RKO (cell line): Measurements from ENCODE around the gene C16orf90.
A peak's percentile ranks its signal among the peaks of the same experiment; 100 is the strongest.

Experiments
- DNase-seq: peaks from one replicate; pipeline ENCODE4 v3.0.0-alpha.2; 2016; ENCODE audit warnings: low spot score

The C16orf90 gene

GRCh38 chr16:3461151-3461550 lies 34.1 kb downstream of the C16orf90 start:
- DNase-seq, result no peak

DNA sequence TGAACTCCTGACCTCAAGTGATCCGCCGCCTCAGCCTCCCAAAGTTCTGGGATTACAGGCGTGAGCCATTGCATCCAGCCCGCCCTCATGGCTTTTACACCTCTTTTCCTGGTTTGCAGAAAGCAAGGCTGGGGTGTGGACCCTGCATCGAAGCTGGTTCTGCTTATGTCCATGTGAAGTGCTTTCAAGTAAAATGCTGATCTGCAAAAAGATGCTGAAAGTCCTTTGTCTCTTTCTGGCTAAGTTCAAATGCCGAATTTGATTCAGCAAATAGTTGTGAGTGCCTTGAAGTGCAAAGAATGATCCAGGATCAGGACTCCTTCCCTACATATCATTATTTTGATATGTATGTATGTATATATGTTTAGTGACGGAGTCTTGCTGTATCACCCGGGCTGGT lies 34.7 kb downstream of the C16orf90 start:
- no peak for DNase-seq

DNA sequence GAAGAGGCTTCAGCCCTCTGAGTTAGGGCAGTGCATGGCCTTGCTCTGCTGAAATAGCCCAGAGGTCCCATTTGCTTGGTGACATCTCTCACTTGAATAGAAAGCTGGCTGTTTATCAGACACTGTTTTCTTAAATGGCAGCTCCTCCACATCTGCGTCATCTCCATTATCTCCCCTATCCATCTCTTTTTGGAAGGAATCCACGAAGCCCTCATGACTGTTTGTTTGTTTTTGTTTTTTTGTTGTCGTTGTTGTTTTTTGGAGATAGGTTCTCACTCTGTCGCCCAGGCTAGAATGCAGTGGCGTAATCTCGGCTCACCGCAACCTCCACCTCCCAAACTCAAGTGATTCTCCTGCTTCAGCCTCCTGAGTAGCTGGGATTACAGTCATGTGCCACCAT lies 35.2 kb downstream of the C16orf90 start:
- no peak for DNase-seq

- DNase-seq, result no peak
Measured at GRCh38 chr16:3459401-3460090, 35.7 kb downstream of the C16orf90 start.

GRCh38 chr16:3458852-3459361 lies 36.4 kb downstream of the C16orf90 start:
- peak; percentile 45 for DNase-seq

- peak; percentile 40 for DNase-seq
Measured at GRCh38 chr16:3458278-3458851, 36.9 kb downstream of the C16orf90 start.

DNA sequence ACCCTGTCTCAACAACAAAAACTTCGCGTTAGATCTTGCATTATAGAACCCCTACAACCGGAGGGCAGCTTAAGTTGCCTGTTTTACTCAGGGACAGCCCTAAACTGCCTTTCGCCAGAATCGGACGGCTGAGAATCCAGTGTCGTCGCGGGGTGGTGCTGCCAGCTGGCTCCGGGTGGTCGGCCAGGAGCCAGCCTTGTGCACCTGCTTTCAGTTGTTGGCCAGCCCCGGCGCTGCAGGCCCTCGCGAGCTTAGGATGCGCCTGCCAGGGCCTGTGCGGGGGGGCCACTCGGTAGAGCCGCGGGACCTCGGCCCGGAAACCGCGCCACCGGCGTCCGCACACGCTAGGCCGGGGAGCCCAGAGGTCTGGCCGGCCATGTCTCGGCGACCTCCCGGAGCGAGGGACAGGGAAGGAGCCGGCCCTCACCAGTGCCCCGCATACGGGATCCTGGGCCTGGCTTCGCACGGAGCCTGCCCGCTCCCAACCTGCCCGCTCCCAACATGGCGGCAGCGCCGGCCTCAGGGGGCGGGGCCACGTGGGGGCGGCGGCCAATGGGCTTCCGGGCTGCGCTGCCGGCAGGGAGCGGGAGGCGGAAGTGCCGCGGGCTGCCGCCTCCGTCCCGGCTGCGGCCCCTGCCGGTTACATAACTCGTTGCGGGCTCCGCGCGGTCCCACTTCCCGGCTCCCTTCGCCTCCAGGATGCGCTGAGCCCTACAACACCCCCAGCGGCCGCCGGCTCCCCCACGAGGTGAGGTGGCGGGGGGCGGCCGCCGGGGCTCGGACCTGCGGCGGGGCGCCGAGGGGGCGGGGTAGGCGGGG lies 37.6 kb downstream of the C16orf90 start:
- peak; percentile 91 for DNase-seq

DNA sequence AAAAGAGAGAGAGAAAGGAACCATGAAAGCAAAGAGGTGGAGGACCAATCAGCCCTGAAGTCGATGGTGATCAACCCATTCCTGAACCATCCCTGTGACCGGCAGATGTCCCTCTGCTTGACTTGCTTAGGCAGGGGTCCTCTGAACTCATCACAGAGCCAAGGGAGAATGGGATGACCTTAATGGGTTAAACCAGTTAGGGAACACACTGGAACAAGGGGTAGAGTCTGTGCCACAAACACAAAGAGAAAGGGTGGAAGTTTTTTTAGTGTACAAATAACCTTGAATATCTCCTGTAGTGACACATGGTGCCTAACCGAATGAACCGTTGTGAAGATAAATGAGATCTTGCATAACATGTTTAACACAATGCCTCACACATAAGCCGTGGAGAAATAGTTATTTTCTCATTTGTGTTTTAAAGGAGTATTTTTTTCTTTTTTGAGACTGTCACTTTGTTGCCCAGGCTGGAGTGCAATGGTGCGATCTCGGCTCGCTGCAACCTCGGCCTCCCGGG lies 40.6 kb downstream of the C16orf90 start:
- DNase-seq, result no peak

GRCh38 chr16:3454093-3454492 lies 41.2 kb downstream of the C16orf90 start:
- DNase-seq, result peak; percentile 52

GRCh38 chr16:3444032-3444388 lies 51.3 kb downstream of the C16orf90 start:
- DNase-seq, result peak; percentile 92
